Measurements from ENCODE around the gene CALY.
"Not testable (repeated sequence)": the region's sequence is repeated elsewhere in the genome, so short reads cannot be mapped to it uniquely, and the experiment has no call there.

The CALY gene

GRCh38 chr10:133379152-133379800, 42.6 kb upstream of the CALY start, which contains the start of gene PAOX:
Gene PAOX (plus strand): TSS chr10:133379262. CDS start chr10:133379317, 55 bp downstream.
- peak; percentile 59 to 78 for DNase-seq (ENCODE audit: low read depth in 2 of 2)
- H3K4me3 ChIP-seq (replicated peaks in 1 of 2; ENCODE audit: low read depth in 2 of 2, low read length in 2 of 2), result peak within 1 kb of the TSS; percentile 66 to 69
- TF ChIP-seq CTCF (IDR thresholded peaks at IDR 0.05; ENCODE audit: low read depth, low read length), result no peak

GRCh38 chr10:133378251-133379096, 41.8 kb upstream of the CALY start:
- no peak for TF ChIP-seq CTCF (IDR thresholded peaks at IDR 0.05; ENCODE audit: low read depth, low read length)
- peak; percentile 45 to 58 for DNase-seq (ENCODE audit: low read depth in 2 of 2)
- peak overlapping the region; percentile 66 to 69 for H3K4me3 ChIP-seq (replicated peaks in 1 of 2; ENCODE audit: low read depth in 2 of 2, low read length in 2 of 2)

- TF ChIP-seq CTCF (IDR thresholded peaks at IDR 0.05; ENCODE audit: low read depth, low read length), result no peak
- no peak for DNase-seq (ENCODE audit: low read depth in 2 of 2)
Measured at GRCh38 chr10:133377818-133378250, 41.1 kb upstream of the CALY start.

DNA sequence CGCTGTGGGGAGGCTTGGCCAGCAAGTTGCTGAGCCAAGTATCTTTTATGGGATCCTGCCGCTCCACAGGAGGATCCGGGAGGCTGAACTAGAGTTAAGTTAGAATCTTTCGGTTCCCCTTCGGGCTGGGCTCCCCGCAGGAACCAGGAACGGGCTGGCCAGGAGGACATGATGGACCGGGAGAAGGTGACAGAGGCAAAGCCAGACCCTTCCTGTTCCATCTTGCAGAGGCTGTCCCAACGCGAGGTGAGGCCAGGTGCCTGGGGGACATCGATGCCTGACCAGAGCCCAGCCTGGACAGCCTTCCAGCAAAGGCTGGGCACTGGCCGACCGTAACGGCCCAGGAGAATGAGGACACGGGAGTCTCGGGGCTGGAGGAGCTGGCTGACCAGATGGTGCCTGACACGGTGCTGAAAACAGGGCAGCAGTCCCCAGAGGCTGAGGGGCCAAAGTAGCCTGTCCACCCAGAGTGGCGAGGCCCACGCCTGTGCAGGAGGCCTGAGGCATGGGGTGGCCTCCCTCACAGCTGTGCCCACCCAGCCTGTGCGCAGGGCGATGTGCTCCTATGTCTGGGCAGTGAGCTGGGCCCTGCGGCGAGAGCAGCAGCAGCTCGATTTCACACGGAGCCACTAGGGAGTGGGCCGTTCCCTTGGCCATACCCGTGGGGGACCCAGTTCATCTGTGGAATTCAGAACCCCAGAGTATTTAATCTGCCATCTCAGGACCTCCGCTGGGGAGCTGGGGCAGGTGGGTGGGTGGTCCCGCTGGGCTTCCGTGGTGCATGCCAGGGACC, 40.5 kb upstream of the CALY start:
- DNase-seq (ENCODE audit: low read depth in 2 of 2), result no peak
- no peak overlapping the region for H3K4me3 ChIP-seq (replicated peaks in 1 of 2; ENCODE audit: low read depth in 2 of 2, low read length in 2 of 2)
- TF ChIP-seq CTCF (IDR thresholded peaks at IDR 0.05; ENCODE audit: low read depth, low read length), result no peak

More at GRCh38 chr10:133377818-133378250, 41.1 kb upstream of the CALY start:
- H3K4me3 ChIP-seq (replicated peaks in 1 of 2; ENCODE audit: low read depth in 2 of 2, low read length in 2 of 2), result peak overlapping the region; percentile 66 to 69

DNA sequence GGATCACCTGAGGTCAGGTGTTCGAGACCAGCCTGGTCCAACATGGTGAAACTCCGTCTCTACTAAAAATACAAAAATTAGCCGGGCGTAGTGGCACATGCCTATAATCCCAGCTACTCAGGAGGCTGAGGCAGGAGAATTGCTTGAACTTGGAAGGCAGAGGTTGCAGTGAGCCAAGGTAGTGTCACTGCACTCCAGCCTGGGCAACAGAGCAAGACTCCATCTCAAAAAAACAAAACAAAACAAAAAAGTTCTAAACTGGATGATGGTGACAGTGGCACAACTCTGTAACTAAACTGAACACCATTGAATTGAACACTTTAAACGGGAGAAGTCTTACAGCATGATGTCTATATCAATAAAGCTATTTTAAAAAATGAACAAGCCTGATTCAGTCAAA, 39.5 kb upstream of the CALY start:
- not testable (repeated sequence) for H3K4me3 ChIP-seq (replicated peaks in 1 of 2; ENCODE audit: low read depth in 2 of 2, low read length in 2 of 2); DNase-seq (ENCODE audit: low read depth in 2 of 2)

- TF ChIP-seq CTCF (IDR thresholded peaks at IDR 0.05; ENCODE audit: low read depth, low read length), result no peak
- DNase-seq (ENCODE audit: low read depth in 2 of 2), result no peak
- no peak overlapping the region for H3K4me3 ChIP-seq (replicated peaks in 1 of 2; ENCODE audit: low read depth in 2 of 2, low read length in 2 of 2)
Measured at GRCh38 chr10:133375357-133376115, 38.8 kb upstream of the CALY start.

Measured in cardiac fibroblast (primary cell).